Measurements from ENCODE around the gene PDE4D. TPM values are rescaled to one million over a fixed set of nuclear protein-coding genes. Genes with fewer than 3 reads are reported as not detected.
A peak's percentile ranks its signal among the peaks of the same experiment; 100 is the strongest.
"Not testable (repeated sequence)": the region's sequence is repeated elsewhere in the genome, so short reads cannot be mapped to it uniquely, and the experiment has no call there.

The PDE4D gene
- total RNA-seq, 1 donor = 12.7 TPM

DNA sequence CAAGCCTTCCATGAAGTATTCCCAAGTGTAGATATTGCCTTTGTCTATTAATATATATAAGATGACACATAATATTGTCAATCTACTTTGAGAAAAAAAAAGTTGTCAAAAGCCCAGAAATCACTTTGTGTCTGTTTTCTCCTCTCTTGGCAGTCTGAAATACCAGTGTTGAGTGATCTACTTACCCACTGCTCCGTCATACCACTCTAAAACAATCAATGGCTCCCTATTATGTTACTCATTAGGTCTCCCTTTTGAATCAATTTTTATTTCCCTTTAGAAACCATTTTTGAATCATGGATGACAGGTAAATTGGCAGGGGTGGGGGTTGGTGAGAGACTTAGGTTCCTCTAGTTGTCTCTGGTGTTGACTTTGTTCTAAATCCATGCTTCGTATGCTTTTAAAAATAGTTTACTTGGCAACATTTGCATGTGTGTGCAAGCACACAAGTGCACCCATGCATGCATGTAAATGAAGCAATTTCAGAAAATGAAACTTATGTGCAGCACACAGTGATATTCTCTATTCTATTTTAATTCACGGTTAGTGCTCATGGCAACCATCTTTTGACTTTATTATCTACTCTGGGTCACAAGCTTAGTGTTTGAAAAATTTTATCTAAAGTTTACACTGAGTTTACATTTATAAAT is 931.8 kb downstream of the PDE4D start:
- no peak for DNase-seq (ENCODE audit: low read depth)
- no peak overlapping the region for H3K4me3 ChIP-seq (ENCODE audit: low read depth, low read length)
- TF ChIP-seq, protein P1, sequence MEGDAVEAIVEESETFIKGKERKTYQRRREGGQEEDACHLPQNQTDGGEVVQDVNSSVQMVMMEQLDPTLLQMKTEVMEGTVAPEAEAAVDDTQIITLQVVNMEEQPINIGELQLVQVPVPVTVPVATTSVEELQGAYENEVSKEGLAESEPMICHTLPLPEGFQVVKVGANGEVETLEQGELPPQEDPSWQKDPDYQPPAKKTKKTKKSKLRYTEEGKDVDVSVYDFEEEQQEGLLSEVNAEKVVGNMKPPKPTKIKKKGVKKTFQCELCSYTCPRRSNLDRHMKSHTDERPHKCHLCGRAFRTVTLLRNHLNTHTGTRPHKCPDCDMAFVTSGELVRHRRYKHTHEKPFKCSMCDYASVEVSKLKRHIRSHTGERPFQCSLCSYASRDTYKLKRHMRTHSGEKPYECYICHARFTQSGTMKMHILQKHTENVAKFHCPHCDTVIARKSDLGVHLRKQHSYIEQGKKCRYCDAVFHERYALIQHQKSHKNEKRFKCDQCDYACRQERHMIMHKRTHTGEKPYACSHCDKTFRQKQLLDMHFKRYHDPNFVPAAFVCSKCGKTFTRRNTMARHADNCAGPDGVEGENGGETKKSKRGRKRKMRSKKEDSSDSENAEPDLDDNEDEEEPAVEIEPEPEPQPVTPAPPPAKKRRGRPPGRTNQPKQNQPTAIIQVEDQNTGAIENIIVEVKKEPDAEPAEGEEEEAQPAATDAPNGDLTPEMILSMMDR (IDR thresholded peaks at IDR 0.05; ENCODE audit: insufficient read depth, low read length) = no peak

DNA sequence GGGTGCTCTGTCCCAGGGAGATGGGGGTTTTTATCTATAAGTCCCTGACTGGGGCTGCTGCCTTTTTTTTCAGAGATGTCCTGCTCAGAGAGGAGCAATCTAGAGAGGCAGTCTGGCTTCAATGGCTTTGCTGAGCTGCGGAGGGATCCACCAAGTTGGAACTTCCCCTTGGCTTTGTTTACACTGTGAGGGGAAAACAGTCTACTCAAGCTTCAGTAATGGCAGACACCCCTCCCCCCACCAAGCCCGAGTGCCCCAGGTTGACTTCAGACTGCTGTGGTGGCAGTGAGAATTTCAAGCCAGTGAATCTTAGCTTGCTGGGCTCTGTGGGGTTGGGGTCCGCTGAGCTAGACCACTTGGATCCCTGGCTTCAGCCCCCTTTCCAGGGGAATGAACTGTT is 934.8 kb downstream of the PDE4D start:
- TF ChIP-seq, protein P1 (IDR thresholded peaks at IDR 0.05; ENCODE audit: insufficient read depth, low read length) = no peak
- H3K4me3 ChIP-seq (ENCODE audit: low read depth, low read length) = no peak overlapping the region
- no peak for DNase-seq (ENCODE audit: low read depth)

DNA sequence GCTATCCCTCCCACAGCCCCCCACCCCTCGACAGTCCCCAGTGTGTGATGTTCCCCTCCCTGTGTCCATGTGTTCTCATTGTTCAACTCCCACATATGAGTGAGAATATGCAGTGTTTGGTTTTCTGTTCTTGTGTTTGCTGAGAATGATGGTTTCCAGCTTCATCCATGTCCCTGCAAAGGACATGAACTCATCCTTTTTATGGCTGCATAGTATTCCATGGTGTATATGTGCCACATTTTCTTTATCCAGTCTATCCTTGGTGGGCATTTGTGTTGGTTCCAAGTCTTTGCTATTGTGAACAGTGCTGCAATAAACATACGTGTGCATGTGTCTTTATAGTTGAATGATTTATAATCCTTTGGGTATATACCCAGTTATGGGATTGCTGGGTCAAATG is 940.3 kb downstream of the PDE4D start:
- H3K4me3 ChIP-seq (ENCODE audit: low read depth, low read length); DNase-seq (ENCODE audit: low read depth): not testable (repeated sequence)

DNA sequence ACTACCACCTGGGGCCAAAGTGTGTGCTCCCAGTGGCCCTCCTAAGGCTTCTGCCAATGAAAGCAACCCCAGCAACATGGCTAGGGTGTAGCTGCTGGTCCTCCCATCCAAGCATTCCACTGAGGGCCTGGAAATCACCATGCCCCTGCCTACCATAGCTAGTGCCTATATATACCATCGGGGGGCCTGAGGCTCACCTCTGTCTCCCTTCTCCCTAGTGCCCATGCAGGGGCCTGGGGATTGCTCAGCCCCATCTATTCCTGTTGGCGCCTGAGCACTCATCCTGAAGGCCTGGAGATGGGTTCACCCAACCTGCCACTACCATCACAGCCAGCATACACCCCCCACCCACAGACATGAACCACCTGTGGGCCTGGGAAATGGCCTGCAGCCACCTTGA is 943.3 kb downstream of the PDE4D start:
- TF ChIP-seq, protein P1 (IDR thresholded peaks at IDR 0.05; ENCODE audit: insufficient read depth, low read length) = no peak
- H3K4me3 ChIP-seq (ENCODE audit: low read depth, low read length) = no peak overlapping the region
- no peak for DNase-seq (ENCODE audit: low read depth)

DNA sequence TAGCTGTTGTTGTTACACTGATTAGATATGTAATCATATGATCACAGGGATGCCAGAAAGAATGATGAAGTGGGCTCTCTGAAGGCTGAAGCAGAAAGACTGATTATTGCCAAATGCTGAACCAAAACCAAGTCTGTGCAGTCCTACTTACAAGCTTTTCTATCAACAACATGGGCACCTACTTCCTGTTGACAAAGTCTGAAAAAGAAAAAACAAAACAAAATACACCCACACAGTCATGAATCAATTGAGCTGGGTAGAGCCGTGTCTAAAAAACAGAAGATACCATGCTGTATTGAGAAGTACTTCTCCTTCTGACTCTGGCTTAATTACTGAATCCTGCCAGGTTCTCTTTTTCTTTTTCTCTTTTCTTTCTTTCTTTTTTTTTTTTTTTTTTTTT is 947.3 kb downstream of the PDE4D start:
- TF ChIP-seq, protein P1 (IDR thresholded peaks at IDR 0.05; ENCODE audit: insufficient read depth, low read length) = no peak
- no peak overlapping the region for H3K4me3 ChIP-seq (ENCODE audit: low read depth, low read length)
- DNase-seq (ENCODE audit: low read depth) = no peak

DNA sequence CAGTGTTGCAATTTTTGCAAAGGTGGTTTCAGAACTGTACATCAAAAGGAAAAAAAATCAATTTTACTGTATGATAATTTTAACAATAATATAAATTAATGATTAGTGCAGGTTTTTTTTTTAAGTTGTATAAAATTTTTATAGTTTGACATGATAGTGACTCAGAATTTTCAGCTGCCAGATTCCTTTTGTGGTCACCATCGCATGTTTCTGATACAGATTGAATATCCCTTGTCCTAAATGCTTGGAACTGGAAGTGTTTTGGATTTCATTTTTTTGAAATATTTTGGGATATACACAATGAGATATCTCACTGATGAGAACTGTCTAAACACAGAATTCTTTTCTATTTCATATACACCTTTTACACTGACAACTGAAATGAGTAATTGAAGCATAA is 949.3 kb downstream of the PDE4D start:
- TF ChIP-seq, protein P1 (IDR thresholded peaks at IDR 0.05; ENCODE audit: insufficient read depth, low read length) = no peak
- DNase-seq (ENCODE audit: low read depth) = no peak
- H3K4me3 ChIP-seq (ENCODE audit: low read depth, low read length) = no peak overlapping the region

DNA sequence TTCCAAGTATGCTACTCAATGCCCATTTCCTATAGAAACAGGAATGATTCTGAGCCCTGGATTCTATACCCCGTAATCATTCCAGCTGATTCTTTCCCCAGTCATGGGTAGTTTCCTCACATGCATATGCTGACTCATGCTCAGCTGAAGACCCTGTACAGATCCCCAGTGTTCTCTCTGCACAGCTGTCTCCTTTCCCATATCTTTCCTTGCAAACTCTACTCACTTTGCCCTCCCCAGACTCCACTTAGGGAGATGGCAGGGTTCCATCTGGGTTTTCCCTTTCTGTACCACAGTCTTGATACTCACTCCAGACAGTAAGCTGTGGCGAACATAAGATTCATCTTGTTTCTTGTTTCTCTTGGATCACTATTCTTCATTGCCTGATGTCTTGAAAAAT is 953.1 kb downstream of the PDE4D start:
- no peak overlapping the region for H3K4me3 ChIP-seq (ENCODE audit: low read depth, low read length)
- TF ChIP-seq, protein P1 (IDR thresholded peaks at IDR 0.05; ENCODE audit: insufficient read depth, low read length) = no peak
- peak; percentile 50 for DNase-seq (ENCODE audit: low read depth)

Measured in fibroblast of the aortic adventitia (primary cell).